Hindlimb muscle (tissue), 1 donor: ENCODE results near the gene RNF19B. TPM values are rescaled to one million over a fixed set of nuclear protein-coding genes. Genes with fewer than 3 reads are reported as not detected.

Experiments used
- DNase-seq: peaks from one replicate; pipeline ENCODE4 v3.0.0-alpha.2; 2013
- polyA plus RNA-seq: library from polyadenylated mRNA; unstranded; fragments of 120-200 nt; gene quantifications from one replicate; pipeline ENCODE4 v1.2.1, GENCODE V29; 2013; ENCODE audit not compliant: insufficient read length

Gene RNF19B
- polyA plus RNA-seq, 1 donor = 12.0 TPM

- DNase-seq = no peak
Measured at GRCh38 chr1:32899586-32900296, 64.9 kb downstream of the RNF19B start.

DNA sequence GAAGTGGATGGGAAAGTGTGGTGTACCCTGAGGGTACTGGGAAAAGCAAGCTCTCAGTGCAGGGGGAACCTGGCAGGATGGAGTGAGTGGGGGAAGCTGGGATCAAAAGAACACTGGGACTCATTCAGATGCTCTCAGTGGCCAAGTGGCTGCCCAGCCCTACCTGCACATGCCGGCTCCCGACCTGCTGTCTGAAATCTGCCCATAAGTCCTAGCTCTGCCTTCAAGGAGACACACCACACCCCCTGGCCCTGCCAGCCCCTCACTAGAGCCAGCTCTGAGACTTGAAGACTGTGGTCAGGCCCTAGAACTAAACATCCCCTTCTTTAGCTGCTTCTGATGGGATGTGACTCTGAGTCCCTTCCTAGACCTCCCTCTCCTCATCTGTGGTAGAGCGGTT, 65.7 kb downstream of the RNF19B start:
- DNase-seq = no peak

- no peak for DNase-seq
Measured at GRCh38 chr1:32898056-32898455, 66.6 kb downstream of the RNF19B start.

DNA sequence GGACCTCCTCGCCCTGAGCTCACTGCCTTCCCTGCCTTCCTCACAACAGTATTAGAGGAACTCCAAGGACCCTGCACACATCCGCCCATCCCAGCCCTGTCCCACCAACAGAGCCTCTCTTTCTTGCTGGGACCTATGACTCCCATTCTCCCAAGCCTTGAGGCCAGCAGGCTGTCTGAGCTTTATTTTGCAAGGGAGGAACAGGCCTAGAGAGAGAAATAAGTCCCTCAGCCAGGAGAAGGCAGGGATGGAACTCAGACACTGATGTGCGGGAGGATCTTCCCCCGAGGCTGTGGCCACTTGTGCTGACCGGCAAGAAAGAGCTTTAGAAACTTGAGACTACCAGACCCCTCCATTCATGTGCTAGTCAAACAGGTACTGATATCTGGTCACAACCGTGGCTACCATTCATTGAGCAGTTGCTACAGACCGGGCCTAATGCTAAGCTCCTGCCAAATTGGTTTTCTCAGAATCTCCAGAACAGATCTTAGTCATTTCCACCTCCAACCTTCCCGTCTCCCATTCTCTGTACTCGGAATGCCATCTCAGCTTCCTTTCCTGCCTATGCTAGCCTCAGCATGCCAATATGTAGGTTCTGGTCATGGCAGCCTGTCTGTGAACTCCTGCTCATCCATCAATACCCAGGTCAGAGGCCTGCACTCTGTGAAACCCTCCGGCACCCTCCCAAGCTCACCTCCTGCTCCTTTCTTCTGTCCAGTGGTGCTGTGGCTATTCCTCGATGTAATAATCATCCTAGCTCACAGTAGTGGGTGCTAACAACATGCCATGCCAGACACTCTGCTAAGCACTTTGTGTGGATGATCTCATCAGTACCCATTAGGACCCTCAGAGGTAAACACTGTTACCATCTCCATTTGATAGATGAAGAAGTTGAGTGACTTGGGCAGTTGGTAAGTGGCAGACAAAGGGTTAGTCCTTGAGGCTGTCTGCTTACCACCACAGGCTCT, 67.2 kb downstream of the RNF19B start:
- DNase-seq = no peak

- no peak for DNase-seq
Measured at GRCh38 chr1:32896451-32896850, 68.2 kb downstream of the RNF19B start.

DNA sequence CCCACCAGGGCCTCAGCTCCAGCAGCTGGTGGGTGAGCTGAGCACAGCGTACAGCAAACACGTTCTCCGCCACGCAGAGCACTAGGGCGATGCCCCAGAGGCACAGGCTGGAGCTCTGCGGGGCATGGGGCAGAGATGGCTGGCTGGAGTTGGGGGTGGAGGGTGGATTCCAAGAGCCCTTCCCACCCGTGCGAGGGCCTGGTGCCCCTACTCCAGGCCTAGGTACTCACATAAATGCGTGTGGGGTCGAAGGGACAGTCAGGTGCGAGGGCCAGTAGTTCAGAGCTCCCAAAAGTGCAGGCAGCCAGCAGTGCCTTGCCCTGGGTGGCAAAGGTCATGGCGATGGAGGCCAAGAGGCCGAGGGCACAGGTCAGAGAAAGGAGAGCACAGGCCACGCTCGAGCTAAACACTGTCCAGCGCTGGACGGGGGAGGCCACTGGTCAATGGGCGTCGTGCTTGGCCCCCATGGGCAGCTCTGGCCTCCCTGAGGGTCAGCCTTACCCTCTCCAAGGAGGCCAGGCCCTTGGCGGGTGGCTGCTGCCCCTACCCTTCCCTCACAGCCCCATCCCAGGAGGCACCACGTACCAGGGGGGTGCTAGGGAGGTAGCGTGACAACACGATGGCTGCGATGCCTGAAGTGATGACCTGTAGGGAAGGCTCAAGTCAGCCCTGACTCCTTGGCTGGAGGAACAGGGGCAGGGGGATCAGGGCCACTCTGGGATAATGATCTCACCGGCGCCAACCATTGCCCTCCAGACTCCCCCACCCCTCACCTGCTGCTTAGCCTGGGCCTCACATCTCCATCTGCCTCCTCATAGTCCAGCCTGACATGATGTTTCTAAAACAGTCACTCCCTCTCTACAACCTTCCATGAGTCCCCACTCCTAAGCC, 69.0 kb downstream of the RNF19B start:
- DNase-seq = no peak

GRCh38 chr1:32894681-32895080, 69.9 kb downstream of the RNF19B start:
- no peak for DNase-seq

GRCh38 chr1:32894019-32894600, 70.5 kb downstream of the RNF19B start:
- no peak for DNase-seq

DNA sequence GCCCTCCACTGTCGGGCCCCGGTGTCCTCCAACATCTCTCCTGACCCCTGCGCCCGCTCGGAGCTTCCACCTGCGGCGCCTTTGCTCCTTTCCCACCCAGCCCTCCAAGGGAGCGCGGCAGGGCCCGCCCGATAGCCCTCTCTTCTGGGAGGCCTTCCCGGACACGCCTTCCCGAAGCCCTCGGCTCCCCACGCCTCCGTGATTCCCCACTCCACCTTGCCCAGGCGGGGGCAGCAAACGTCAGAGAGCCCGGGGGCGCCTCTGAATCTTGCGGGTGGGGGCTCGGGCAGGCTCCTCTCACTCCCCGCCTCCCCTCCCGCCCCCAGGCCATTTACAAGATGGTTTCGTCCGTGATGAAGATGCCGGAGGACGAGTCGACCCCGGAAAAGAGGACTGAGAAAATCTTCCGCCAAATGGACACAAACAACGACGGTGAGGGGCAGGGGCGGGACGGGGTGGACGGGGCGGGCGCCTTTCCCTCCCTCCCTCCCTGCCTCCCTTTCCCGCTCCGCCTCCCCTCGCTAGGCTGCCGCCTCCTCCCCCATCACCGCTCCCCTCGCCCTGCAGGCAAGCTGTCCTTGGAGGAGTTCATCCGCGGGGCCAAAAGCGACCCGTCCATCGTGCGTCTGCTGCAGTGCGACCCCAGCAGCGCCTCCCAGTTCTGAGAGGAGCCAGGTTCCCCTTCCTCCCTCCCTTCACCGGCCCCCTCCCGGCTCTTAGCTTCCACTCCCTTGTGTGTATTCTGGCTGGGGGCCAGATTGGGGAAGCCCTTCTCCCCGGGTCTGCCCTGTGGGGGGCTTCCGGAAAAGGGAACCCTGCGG, 71.2 kb downstream of the RNF19B start:
- no peak for DNase-seq

- no peak for DNase-seq
Measured at GRCh38 chr1:32892368-32893197, 72.0 kb downstream of the RNF19B start.

- no peak for DNase-seq
Measured at GRCh38 chr1:32891630-32892029, 73.0 kb downstream of the RNF19B start.

GRCh38 chr1:32891241-32891570, 73.4 kb downstream of the RNF19B start:
- no peak for DNase-seq

- no peak for DNase-seq
Measured at GRCh38 chr1:32890516-32891240, 73.9 kb downstream of the RNF19B start.

- DNase-seq = no peak
Measured at GRCh38 chr1:32889731-32890278, 74.8 kb downstream of the RNF19B start.

GRCh38 chr1:32888677-32889420, 75.8 kb downstream of the RNF19B start:
- no peak for DNase-seq

GRCh38 chr1:32888134-32888533, 76.5 kb downstream of the RNF19B start:
- DNase-seq = no peak

DNA sequence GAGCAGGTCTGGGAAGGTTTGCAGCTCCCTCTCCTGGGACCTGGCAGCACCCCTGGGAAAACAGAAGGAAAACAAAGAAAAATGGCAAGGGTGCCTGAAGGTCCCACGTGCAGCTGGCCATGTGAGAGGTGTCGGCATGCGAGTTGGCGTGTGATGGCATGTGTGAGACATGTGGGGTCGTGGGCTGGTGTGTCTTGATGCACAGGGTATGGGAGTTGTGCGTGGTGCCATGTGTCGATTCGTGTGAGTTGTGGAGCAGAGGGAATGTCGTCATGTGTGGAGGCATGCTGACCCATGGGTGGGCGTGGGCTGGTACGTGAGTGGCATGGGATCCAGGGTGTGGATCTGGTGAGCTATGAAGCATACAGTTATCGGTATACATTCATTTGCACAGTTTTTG, 77.0 kb downstream of the RNF19B start:
- DNase-seq = no peak

DNA sequence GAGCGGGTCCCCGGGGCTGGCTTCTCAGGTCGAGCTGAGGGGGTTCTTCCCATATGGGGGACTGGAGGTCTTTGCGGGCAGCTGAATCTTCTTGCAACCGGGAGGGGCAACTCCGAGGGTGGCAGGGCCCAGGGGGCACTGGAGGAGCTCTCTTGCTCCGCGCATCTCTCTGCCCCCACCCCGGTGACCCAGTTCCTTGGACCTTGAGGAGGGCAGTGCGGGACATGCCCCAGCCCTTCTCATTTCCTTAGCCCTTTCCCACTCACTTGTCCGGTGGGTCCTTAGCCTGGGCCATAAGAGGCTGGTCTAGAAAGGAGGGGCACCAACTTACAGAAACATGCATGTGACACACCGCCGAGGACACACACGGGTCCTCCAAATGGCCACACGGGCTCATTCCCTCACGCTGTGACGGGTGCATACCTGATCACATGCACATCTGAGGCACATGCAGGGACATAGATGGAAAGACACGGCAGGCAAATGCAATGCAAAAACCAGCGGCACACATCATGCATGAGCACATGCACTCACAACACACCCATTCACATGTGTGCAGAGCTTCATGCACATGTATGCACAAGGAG, 77.7 kb downstream of the RNF19B start:
- DNase-seq = no peak
